HG03108 (cell line): ENCODE data around the gene ARPC3.
"Not testable (repeated sequence)": the region's sequence is repeated elsewhere in the genome, so short reads cannot be mapped to it uniquely, and the experiment has no call there.

Experiments used
- ATAC-seq: cut with Tn5 transposase; IDR thresholded peaks from one replicate; pipeline ENCODE4 v1.9.1; 2021; ENCODE audit warnings: moderate library complexity; ENCODE audit not compliant: unreplicated experiment

The ARPC3 gene

DNA sequence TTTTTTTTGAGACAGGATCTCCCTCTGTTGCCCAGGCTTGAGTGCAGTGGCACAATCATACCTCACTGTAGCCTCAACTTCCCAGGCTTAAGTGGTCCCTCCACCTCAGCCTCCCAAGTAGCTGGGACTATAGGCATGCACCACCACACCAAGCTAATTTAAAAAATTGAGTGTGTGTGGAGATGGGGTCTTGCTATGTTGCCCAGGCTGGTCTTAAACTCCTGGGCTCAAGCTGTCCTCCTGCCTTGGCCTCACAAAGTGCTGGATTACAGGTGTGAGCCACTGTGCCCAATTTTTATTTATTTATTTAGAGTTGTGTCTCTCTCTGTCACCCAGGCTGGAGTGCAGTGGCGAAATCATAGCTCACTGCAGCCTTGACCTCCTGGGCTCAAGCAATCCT, 29.5 kb downstream of the ARPC3 start:
- ATAC-seq, result not testable (repeated sequence)

DNA sequence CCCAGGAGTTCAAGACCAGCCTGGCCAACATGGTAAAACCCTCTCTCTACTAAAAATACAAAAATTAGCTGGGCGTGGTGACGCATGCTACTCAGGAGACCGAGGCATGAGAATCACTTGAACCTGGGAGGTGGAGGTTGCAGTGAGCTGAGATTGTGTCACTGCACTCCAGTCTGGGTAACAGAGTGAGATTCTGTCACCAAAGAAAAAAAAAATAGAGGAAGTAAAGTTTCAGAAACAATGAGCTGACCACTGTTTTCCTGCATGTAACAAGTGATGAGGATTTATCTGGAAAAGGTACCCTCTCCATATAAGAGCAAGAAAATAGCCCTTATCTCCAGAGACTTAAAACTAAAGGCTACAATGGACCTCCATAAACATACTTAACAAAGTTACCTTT, 33.0 kb downstream of the ARPC3 start:
- not testable (repeated sequence) for ATAC-seq

DNA sequence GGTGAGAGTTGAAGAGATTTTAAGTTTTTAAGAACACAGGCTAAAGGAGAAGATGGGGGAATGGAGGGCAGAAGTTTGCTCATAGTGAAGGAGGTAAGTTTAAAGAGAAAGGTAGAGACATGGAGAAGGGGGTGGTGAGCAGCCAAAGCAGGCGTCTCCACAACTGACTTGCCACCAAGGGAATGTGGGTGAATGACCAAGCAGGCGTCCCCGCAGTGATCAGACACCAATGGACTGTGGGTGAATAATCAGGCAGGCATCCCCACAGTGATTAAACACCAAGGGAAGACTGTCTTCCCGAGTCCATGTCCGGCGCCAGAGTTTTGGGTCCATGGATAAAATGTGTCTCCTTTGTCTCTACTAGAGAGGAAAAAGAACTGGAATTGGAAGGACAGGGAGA, 40.1 kb downstream of the ARPC3 start:
- ATAC-seq, result not testable (repeated sequence)

DNA sequence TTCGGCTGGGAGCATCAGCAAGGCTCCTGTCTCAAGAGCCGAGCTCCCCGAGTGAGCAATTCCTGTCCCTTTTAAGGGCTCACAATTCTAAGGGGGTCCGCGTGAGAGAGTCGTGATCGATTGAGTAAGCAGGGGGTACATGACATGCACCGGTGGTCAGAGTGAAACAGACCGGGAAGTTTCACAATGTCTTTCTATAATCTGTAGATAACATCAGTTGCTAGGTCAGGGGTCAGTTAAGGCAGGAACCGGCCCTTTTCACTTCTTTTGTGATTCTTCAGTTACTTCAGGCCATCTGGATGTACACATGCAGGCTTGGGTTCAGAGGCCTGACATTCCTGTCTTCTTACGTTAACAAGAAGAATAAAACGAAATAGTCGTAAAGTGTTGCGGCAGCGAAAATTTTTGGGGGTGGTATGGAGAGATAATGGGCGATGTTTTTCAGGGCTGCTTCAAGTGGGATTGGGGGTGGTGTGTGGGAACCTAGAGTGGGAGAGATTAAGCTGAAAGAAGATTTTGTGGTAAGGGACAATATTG, 44.9 kb downstream of the ARPC3 start:
- not testable (repeated sequence) for ATAC-seq

DNA sequence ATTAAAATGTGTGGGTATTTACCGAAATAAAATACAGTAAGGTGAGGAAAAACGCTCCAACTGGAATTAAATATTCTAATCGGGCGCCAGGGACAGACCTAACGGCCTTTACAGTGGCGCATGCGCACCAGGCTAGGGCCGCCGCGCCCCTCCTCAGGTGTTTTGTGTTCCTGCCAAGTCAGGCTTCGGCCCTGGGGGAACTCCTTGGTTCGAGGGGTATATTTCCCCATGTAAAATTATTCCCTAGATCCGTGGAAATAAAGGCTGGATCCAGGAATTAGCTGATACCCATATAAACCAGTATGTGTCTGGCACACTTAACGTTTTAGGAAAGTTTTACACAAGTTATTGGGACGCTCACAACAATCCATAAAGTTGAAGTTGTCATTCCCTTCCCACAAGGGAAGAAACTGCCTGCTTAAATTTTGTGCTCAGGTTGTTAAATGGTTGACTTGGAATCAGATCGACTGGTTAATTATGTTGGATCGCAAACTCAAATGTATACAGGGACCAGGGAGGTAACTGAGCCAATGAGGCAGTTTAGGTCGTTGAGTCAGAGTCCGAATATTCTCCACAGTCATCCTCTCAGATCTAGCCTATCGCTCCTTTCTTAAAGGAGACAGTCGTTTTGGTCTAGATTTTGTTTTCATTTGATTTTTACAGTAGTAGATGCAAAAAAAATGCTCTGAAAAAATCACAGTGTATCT, 46.0 kb downstream of the ARPC3 start:
- ATAC-seq, result peak; percentile 29

DNA sequence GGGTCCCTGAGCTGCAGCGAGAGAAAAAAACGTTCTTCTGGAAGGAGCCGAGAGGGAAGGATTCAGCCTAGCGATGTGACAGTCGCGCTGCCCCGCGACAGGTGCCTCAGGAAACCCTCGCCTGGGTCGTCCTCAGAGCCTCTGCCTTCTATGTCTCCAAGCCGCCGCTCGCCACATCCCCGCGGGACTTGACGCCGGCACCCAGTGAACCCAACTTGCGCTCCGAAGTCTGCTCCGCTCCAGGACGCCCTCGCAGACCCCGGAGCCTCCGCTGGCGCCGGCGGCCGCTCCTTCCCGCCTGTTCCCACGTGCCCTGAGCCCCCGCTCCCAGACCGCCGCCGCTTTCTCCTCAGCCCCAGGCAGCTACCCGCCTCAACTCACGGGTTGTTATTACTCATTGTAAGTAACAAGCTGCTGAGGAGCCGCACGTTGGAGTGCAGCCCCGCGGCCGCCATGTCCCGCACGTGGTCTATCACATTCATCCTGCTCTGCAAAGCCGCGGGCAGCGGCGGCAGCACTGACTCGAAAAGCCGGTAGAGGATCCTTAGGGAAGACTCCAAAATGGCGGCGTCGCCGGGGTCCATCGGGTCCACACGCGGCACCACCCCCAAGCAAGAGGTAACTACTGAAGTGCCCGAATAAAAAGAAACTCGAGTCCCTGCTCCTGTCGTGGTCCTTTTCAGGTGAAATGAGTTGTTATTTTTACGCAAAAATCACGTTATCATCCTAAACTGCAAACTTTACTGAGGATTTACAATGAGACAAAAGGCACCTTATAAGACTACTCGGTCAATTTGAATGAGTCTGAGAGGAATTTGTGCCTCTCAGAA, 46.8 kb downstream of the ARPC3 start, which contains the start of gene ANAPC7:
Gene ANAPC7 (minus strand): TSS at position 563 of the 830 bp plus-strand sequence. CDS start 81 bp downstream, at position 482.
- ATAC-seq, result peak; percentile 67
